Measurements from ENCODE around the gene SLC2A9.

SLC2A9 gene

DNA sequence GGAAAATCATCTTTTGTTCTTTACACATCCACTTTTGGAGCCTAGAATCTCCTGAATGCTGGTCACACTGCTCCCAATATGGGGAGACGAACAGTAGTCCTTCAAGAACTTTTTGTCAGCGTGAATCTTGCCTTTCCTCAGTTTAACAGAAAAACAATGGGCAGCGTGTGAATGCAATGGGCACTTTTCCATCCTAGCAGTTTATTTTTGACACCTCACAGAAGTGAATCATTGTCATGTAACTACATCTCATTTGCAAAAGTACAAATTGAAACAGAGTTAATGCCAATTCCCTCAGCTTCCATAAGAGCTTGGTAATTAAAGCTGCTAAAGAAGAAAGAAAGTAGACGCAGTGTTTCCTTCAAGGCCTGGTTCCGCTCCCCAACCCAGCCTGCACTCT, 154.4 kb downstream of the SLC2A9 start:
- no peak overlapping the region for H3K27ac ChIP-seq (ENCODE audit: low read depth, low read length)
- no peaks in the 10 kb centered on the region for H3K36me3 ChIP-seq (ENCODE audit: insufficient read depth, low read length)
- no peaks in the 10 kb centered on the region for H3K27me3 ChIP-seq (ENCODE audit: insufficient read depth, low read length)
- H3K4me3 ChIP-seq (ENCODE audit: low read depth, low read length) = no peak overlapping the region
- H3K4me1 ChIP-seq (ENCODE audit: control insufficient read depth, insufficient read depth, low read length, unreplicated experiment) = no peaks in the 10 kb centered on the region
- H3K79me2 ChIP-seq (ENCODE audit: control insufficient read depth, insufficient read depth, low read length, unreplicated experiment) = no peaks in the 10 kb centered on the region
- H2AFZ ChIP-seq (ENCODE audit: low read length, unreplicated experiment) = no peak overlapping the region

DNA sequence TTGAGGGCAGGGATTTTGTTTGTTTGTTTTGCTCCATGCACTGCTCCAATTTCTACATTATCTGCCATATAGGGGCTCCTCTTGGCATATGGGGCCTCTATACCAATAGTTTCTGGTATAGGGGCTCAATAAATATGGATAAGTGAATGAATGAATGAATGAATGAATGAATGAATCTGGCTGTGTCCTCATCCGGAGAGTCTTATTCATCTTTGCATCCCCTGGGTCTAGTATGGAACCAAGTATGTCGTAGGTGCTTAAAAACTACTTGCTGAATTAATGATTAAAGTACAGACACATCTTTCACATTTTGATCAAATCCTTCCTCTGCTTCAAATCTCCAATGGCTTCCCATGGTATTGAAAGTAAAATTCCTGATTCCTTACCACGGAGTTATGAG, 159.7 kb downstream of the SLC2A9 start:
- Histone ChIP-seq H3K27ac (ENCODE audit: low read depth, low read length) (no peak overlapping the region), H3K27me3 (ENCODE audit: insufficient read depth, low read length) (no peaks in the 10 kb centered on the region), H3K4me1 (ENCODE audit: control insufficient read depth, insufficient read depth, low read length, unreplicated experiment) (no peaks in the 10 kb centered on the region), H3K79me2 (ENCODE audit: control insufficient read depth, insufficient read depth, low read length, unreplicated experiment) (no peaks in the 10 kb centered on the region), H2AFZ (ENCODE audit: low read length, unreplicated experiment) (no peak overlapping the region), H3K36me3 (ENCODE audit: insufficient read depth, low read length) (no peaks in the 10 kb centered on the region), H3K4me3 (ENCODE audit: low read depth, low read length) (no peak overlapping the region)

DNA sequence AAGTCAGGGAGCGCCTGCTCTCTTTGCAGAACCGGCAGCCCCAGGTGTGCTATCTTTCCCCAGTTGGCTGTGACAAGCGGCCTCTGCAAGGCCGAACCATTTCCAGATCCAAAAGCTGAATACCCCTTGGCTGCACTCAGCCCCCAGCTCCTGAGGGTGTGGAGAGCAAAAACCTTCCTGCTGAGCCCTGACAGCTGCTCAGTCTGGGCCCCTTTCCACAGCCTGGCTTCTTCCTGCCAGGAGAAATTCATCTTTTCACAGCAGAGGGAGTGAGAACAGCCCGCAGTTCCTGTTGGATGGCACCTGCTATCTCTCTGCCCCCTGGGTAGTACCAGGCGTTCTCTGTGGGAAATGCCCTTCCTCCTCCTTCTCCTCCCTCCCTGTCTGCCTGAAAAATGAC, 161.5 kb downstream of the SLC2A9 start:
- Histone ChIP-seq H3K36me3 (ENCODE audit: insufficient read depth, low read length) (no peaks in the 10 kb centered on the region), H3K27ac (ENCODE audit: low read depth, low read length) (no peak overlapping the region), H3K27me3 (ENCODE audit: insufficient read depth, low read length) (no peaks in the 10 kb centered on the region), H2AFZ (ENCODE audit: low read length, unreplicated experiment) (no peak overlapping the region), H3K4me3 (ENCODE audit: low read depth, low read length) (no peak overlapping the region), H3K4me1 (ENCODE audit: control insufficient read depth, insufficient read depth, low read length, unreplicated experiment) (no peaks in the 10 kb centered on the region), H3K79me2 (ENCODE audit: control insufficient read depth, insufficient read depth, low read length, unreplicated experiment) (no peaks in the 10 kb centered on the region)

DNA sequence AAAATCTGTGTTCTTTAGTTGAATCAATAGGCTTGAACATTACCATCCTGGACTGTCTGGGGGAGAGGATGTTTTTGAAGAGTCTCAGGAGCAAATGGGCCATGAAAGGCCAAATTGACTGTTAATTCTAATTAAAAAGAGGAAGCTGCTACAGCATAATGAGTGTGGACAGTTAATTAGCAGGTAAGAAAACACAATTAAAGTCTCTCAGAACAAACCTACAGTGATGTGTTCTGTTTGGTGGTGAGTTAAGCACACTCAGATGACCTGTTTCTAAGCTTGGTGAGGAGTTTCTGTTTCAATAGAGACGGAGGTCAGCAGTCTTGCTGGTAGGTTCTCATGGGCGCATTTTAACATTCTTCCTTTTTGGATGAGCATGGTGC, 171.8 kb downstream of the SLC2A9 start:
- H3K36me3 ChIP-seq (ENCODE audit: insufficient read depth, low read length) = no peaks in the 10 kb centered on the region
- H3K27me3 ChIP-seq (ENCODE audit: insufficient read depth, low read length) = no peaks in the 10 kb centered on the region
- no peak overlapping the region for H2AFZ ChIP-seq (ENCODE audit: low read length, unreplicated experiment)
- no peaks in the 10 kb centered on the region for H3K79me2 ChIP-seq (ENCODE audit: control insufficient read depth, insufficient read depth, low read length, unreplicated experiment)
- H3K4me1 ChIP-seq (ENCODE audit: control insufficient read depth, insufficient read depth, low read length, unreplicated experiment) = no peaks in the 10 kb centered on the region
- H3K27ac ChIP-seq (ENCODE audit: low read depth, low read length) = no peak overlapping the region
- H3K4me3 ChIP-seq (ENCODE audit: low read depth, low read length) = no peak overlapping the region

DNA sequence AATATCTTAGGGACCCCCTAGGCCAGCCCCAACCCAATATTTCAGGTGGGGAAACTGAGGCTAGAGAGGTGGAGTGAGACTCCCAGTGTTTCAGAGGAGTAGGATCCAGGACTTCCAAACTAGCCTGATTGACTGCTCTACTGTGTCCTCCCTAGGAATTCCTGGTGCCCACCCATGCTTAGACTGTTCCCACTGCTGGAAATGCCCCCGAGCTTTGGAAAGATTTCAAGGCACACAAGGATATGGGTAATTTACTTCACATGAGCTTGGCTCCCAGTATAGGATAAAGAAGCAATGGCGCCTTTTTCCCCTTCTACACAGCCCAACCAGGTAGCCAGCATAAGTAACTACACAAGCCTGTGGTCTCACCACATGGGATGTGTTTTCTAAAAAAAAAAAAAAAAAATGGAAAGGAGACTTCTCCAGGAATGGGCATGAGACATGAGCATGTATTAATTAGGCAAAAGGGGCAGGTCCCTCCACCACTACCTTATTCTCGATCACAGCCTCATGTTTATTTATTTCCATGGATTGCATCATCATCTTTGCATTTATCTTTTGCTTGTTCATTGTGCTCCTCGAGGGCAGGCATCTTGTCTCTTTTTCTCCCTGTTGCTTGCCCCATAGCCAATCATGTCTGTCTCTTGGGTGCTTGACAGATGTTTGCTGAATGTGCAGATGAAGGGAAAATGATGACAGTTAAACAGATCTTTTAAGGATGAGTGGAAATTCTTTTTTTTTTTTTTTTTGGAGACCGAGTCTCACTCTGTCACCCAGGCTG, 173.1 kb downstream of the SLC2A9 start:
- no peak overlapping the region for H3K27ac ChIP-seq (ENCODE audit: low read depth, low read length)
- H3K79me2 ChIP-seq (ENCODE audit: control insufficient read depth, insufficient read depth, low read length, unreplicated experiment) = no peaks in the 10 kb centered on the region
- no peaks in the 10 kb centered on the region for H3K36me3 ChIP-seq (ENCODE audit: insufficient read depth, low read length)
- H3K4me3 ChIP-seq (ENCODE audit: low read depth, low read length) = no peak overlapping the region
- H3K4me1 ChIP-seq (ENCODE audit: control insufficient read depth, insufficient read depth, low read length, unreplicated experiment) = no peaks in the 10 kb centered on the region
- no peaks in the 10 kb centered on the region for H3K27me3 ChIP-seq (ENCODE audit: insufficient read depth, low read length)
- H2AFZ ChIP-seq (ENCODE audit: low read length, unreplicated experiment) = no peak overlapping the region

DNA sequence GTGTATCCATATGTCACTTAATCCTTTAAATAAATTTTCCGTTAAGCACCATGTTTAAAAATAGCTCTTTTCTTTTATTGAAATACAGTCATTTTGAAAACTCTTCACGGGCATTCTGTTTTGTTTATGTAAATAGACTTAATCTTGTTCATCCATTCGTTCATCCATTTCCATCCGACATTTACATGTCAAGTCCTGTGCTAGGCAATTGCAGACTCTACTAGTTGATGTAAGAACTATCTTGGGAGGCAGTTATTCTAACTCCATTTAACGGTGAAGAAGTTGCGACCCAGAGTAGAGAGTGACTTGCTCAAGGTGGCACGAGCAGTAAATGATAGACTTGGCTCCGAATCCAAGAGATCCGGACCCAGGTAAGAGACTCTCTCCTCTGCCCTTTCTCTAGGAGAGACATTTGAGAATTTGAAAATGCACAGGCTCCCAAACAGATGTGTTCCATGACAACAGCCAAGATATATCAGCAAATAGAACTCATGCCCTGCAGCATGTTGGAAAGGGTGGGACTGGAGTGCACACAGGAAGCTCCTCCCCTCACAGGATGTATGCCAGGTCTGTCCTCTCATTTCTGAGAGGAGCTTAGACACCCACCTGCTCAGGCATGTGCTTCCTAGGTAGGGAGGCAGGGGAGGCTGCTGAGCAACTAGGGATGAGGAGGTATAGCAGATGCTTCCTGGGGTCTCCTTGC, 175.4 kb downstream of the SLC2A9 start:
- H3K4me3 ChIP-seq (ENCODE audit: low read depth, low read length) = no peak overlapping the region

DNA sequence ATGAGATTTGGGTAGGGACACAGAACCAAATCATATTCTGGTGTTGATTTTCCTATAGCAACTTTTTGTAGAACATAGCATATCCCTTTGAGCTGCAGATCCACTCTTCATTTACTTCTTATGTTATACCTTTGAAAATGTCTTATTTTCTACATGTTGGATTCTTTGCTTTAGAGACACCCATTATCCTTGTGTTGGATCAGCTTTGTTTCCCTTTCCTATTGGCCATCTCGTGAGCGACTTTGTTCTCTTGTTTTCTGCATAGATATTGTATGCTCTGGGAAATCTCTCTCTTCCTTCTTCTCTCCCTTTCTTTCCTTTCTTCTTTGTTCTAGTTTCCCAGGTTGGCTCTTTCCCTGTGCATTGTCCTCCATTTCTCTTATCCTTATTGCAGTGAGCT, 180.2 kb downstream of the SLC2A9 start:
- H3K79me2 ChIP-seq (ENCODE audit: control insufficient read depth, insufficient read depth, low read length, unreplicated experiment) = no peaks in the 10 kb centered on the region
- H3K27me3 ChIP-seq (ENCODE audit: insufficient read depth, low read length) = no peaks in the 10 kb centered on the region
- no peak overlapping the region for H3K4me3 ChIP-seq (ENCODE audit: low read depth, low read length)
- H3K4me1 ChIP-seq (ENCODE audit: control insufficient read depth, insufficient read depth, low read length, unreplicated experiment) = no peaks in the 10 kb centered on the region
- no peak overlapping the region for H3K27ac ChIP-seq (ENCODE audit: low read depth, low read length)
- H3K36me3 ChIP-seq (ENCODE audit: insufficient read depth, low read length) = no peaks in the 10 kb centered on the region
- H2AFZ ChIP-seq (ENCODE audit: low read length, unreplicated experiment) = no peak overlapping the region

More for the DNA sequence above, 175.4 kb downstream of the SLC2A9 start:
- H2AFZ ChIP-seq (ENCODE audit: low read length, unreplicated experiment) = no peak overlapping the region
- no peaks in the 10 kb centered on the region for H3K27me3 ChIP-seq (ENCODE audit: insufficient read depth, low read length)
- no peaks in the 10 kb centered on the region for H3K79me2 ChIP-seq (ENCODE audit: control insufficient read depth, insufficient read depth, low read length, unreplicated experiment)
- H3K36me3 ChIP-seq (ENCODE audit: insufficient read depth, low read length) = no peaks in the 10 kb centered on the region
- H3K27ac ChIP-seq (ENCODE audit: low read depth, low read length) = no peak overlapping the region
- H3K4me1 ChIP-seq (ENCODE audit: control insufficient read depth, insufficient read depth, low read length, unreplicated experiment) = no peaks in the 10 kb centered on the region

DNA sequence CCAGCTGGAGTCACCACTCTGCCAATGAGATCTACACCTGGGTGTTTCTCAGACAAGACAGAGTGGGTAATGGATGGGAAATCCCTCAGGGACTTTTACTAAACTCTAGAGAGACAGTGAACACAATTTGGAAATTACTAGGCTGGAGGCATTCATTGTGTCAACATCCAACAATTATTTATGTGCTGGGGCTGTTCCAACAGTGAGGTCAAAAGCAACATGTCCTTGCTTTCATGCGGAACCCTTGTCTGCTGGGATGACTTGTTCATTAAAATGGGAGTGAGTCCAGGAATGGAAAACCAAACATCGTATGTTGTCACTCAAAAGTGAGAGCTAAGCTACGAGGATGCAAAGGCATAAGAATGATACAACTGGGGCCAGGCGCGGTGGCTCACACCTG, 185.9 kb downstream of the SLC2A9 start:
- no peaks in the 10 kb centered on the region for H3K79me2 ChIP-seq (ENCODE audit: control insufficient read depth, insufficient read depth, low read length, unreplicated experiment)

DNA sequence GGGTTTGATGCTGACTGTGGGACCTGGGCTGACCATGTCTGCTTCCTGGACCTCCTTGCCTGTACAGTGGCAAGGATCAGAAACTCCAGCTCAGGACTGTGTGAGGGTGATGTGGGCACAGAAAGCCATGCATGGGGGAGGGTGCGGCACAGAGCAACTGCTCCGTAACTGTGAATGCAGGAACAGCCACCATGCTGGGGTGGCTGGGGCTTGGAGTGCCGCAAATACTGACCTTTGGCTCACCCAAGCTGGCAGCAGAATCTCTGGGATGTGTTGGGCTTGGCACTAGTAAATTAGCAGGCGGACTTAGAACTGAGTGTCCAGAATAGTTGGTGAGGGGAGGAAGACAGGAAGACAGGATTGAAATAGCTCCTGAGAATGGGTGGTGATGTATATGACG, 187.9 kb downstream of the SLC2A9 start:
- H2AFZ ChIP-seq (ENCODE audit: low read length, unreplicated experiment) = no peak overlapping the region
- no peaks in the 10 kb centered on the region for H3K79me2 ChIP-seq (ENCODE audit: control insufficient read depth, insufficient read depth, low read length, unreplicated experiment)
- no peaks in the 10 kb centered on the region for H3K27me3 ChIP-seq (ENCODE audit: insufficient read depth, low read length)
- H3K36me3 ChIP-seq (ENCODE audit: insufficient read depth, low read length) = no peaks in the 10 kb centered on the region
- H3K27ac ChIP-seq (ENCODE audit: low read depth, low read length) = no peak overlapping the region
- H3K4me3 ChIP-seq (ENCODE audit: low read depth, low read length) = no peak overlapping the region
- no peaks in the 10 kb centered on the region for H3K4me1 ChIP-seq (ENCODE audit: control insufficient read depth, insufficient read depth, low read length, unreplicated experiment)

More for the DNA sequence above, 185.9 kb downstream of the SLC2A9 start:
- Histone ChIP-seq H3K36me3 (ENCODE audit: insufficient read depth, low read length) (no peaks in the 10 kb centered on the region), H2AFZ (ENCODE audit: low read length, unreplicated experiment) (no peak overlapping the region), H3K27ac (ENCODE audit: low read depth, low read length) (no peak overlapping the region), H3K4me1 (ENCODE audit: control insufficient read depth, insufficient read depth, low read length, unreplicated experiment) (no peaks in the 10 kb centered on the region), H3K4me3 (ENCODE audit: low read depth, low read length) (no peak overlapping the region), H3K27me3 (ENCODE audit: insufficient read depth, low read length) (no peaks in the 10 kb centered on the region)

DNA sequence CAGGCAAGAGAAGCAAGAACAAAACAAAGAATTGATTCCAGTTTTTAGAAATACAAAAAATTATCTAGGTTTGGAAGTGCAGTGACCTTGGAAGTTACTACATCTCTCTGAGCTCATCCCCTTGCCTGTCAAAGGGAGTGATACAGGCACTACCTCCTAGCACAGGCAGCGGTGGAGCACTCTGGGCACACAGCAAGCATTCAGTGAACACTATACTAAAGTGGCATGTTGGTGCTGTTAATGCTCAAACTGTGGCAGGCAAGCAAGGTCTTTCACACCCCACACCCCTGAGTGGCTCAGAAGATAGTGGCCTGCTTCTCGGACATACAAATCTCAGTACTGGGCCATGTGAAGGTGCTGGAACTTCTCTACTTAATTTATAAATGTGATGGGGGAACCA, 188.7 kb downstream of the SLC2A9 start:
- no peaks in the 10 kb centered on the region for H3K4me1 ChIP-seq (ENCODE audit: control insufficient read depth, insufficient read depth, low read length, unreplicated experiment)
- H2AFZ ChIP-seq (ENCODE audit: low read length, unreplicated experiment) = no peak overlapping the region
- H3K36me3 ChIP-seq (ENCODE audit: insufficient read depth, low read length) = no peaks in the 10 kb centered on the region
- H3K27ac ChIP-seq (ENCODE audit: low read depth, low read length) = no peak overlapping the region
- no peak overlapping the region for H3K4me3 ChIP-seq (ENCODE audit: low read depth, low read length)
- H3K79me2 ChIP-seq (ENCODE audit: control insufficient read depth, insufficient read depth, low read length, unreplicated experiment) = no peaks in the 10 kb centered on the region
- no peaks in the 10 kb centered on the region for H3K27me3 ChIP-seq (ENCODE audit: insufficient read depth, low read length)

DNA sequence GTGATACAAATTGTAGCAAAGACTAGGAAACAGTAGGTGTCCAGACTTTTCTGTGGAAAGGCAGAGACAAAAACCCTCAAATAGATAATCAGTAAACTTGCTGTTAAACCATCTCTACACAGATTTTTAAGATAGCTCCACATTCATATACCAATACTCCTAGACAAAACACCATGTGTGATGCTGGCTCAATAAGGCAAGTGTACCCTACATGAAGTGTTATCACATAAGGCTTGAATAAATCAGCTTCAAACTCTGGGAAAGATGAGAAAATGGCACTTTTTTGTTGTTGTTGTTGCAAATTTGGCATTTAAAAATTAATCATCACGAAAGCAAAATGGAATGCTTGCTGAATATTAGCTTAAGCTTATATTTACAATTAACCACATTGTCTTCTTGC, 194.7 kb downstream of the SLC2A9 start:
- Histone ChIP-seq H3K27ac (ENCODE audit: low read depth, low read length) (no peak overlapping the region), H3K4me1 (ENCODE audit: control insufficient read depth, insufficient read depth, low read length, unreplicated experiment) (no peaks in the 10 kb centered on the region), H3K27me3 (ENCODE audit: insufficient read depth, low read length) (no peaks in the 10 kb centered on the region), H2AFZ (ENCODE audit: low read length, unreplicated experiment) (no peak overlapping the region), H3K36me3 (ENCODE audit: insufficient read depth, low read length) (no peaks in the 10 kb centered on the region), H3K79me2 (ENCODE audit: control insufficient read depth, insufficient read depth, low read length, unreplicated experiment) (no peaks in the 10 kb centered on the region), H3K4me3 (ENCODE audit: low read depth, low read length) (no peak overlapping the region)

All from ACC112 (cell line).